Measurements from ENCODE around the gene ULK4.

GRCh38 chr3:41290306-41290705 lies 671.6 kb downstream of the ULK4 start:
- TF ChIP-seq EZH2phosphoT487 (IDR thresholded peaks at IDR 0.05; ENCODE audit: low read depth) (no peak), CTCF (IDR thresholded peaks at IDR 0.05; ENCODE audit: low read depth, low read length) (no peak)

Measured in OCI-LY3 (cell line).